Fibroblast of lung (primary cell): ENCODE measurements around the gene STAM. TPM values are rescaled to one million over a fixed set of nuclear protein-coding genes. Genes with fewer than 3 reads are reported as not detected.

Source experiments
- DNase-seq, 2 donors: peaks; one replicate each; pipeline versions ENCODE4 v3.0.0 to v3.0.0-alpha.2; 2010; ENCODE audit warnings: low read depth in 2 of 2
- H2AFZ ChIP-seq: 2 replicates; pipeline ENCODE4 v1.5.1; 2012; ENCODE audit warnings: low read length, control low read depth, inconsistent platforms
- H3K27ac ChIP-seq: 2 replicates; pipeline ENCODE4 v1.5.1; 2011; ENCODE audit warnings: low read length, control low read depth; ENCODE audit not compliant: insufficient read depth
- H3K27me3 ChIP-seq: 2 replicates; pipeline ENCODE4 v1.5.1; 2011; ENCODE audit warnings: mild to moderate bottlenecking, low read length; ENCODE audit not compliant: control insufficient read depth, insufficient read depth
- H3K36me3 ChIP-seq: 2 replicates; pipeline ENCODE4 v1.5.1; 2011; ENCODE audit warnings: low read length; ENCODE audit not compliant: control insufficient read depth, insufficient read depth
- H3K4me1 ChIP-seq: 2 replicates; pipeline ENCODE4 v1.5.1; 2011; ENCODE audit warnings: low read length; ENCODE audit not compliant: control insufficient read depth, insufficient read depth; ENCODE audit errors: extremely low read depth
- H3K4me2 ChIP-seq: 2 replicates; pipeline ENCODE4 v1.5.1; 2011; ENCODE audit warnings: low read length, control low read depth; ENCODE audit not compliant: insufficient read depth; ENCODE audit errors: extremely low read depth
- H3K4me3 ChIP-seq, 4 experiments: fragments of 200-600 bp in 1 of 4; sonication (generic) in 1 of 4; replicated peaks in 1 of 4; 2 replicates each; pipeline ENCODE4 v1.5.1; 2011 to 2016; ENCODE audit warnings: low read length in 4 of 4, low read depth in 3 of 4, mild to moderate bottlenecking in 3 of 4, control low read depth in 2 of 4, inconsistent platforms in 1 of 4, mixed read lengths in 1 of 4; ENCODE audit not compliant: insufficient read depth in 1 of 4; ENCODE audit errors: control extremely low read depth in 1 of 4
- H3K79me2 ChIP-seq: 2 replicates; pipeline ENCODE4 v1.5.1; 2012; ENCODE audit warnings: mild to moderate bottlenecking, low read length, inconsistent platforms; ENCODE audit not compliant: control insufficient read depth, insufficient read depth
- H3K9ac ChIP-seq: 2 replicates; pipeline ENCODE4 v1.5.1; 2011; ENCODE audit warnings: mild to moderate bottlenecking, low read length, control low read depth; ENCODE audit not compliant: insufficient read depth
- H3K9me3 ChIP-seq: 2 replicates; pipeline ENCODE4 v1.5.1; 2012; ENCODE audit warnings: low read depth, low read length; ENCODE audit not compliant: control insufficient read depth, insufficient read depth
- H4K20me1 ChIP-seq: 2 replicates; pipeline ENCODE4 v1.5.1; 2011; ENCODE audit warnings: low read length; ENCODE audit not compliant: control insufficient read depth, insufficient read depth; ENCODE audit errors: extremely low read depth
- EZH2 ChIP-seq: IDR thresholded peaks from 2 replicates; pipeline ENCODE4 v1.5.1; 2012; ENCODE audit warnings: low read length, control low read depth, mild to moderate bottlenecking; ENCODE audit errors: missing control alignments
- polyA plus RNA-seq, 2 donors: library from polyadenylated mRNA; depleted of rRNA in 1 of 2; stranded (reverse) in 1 of 2; unstranded in 1 of 2; fragments of >200 nt; gene quantifications; 2 replicates each; pipeline ENCODE4 v1.2.1, GENCODE V29; 2011 to 2012; ENCODE audit warnings: missing spikeins in 1 of 2
- total RNA-seq: library from RNA; depleted of rRNA; stranded (reverse); fragments of >200 nt; gene quantifications from 2 replicates; pipeline ENCODE4 v1.2.1, GENCODE V29; 2014
- TF ChIP-seq, protein P1 (sequence below), 2 donors: IDR thresholded peaks in 1 of 2; conservative IDR thresholded peaks in 1 of 2; 1 replicate in 1 of 2; 2 replicates in 1 of 2; pipeline ENCODE4 v1.5.1; 2011 to 2012; ENCODE audit warnings: low read length in 2 of 2, control low read depth in 1 of 2, inconsistent platforms in 1 of 2, low read depth in 1 of 2, mild to moderate bottlenecking in 1 of 2

The STAM gene
- total and polyA plus RNA-seq, 2 donors (not counting 1 experiment from before 2014, with no cell fraction given), result 27.9 to 48.7 TPM

DNA sequence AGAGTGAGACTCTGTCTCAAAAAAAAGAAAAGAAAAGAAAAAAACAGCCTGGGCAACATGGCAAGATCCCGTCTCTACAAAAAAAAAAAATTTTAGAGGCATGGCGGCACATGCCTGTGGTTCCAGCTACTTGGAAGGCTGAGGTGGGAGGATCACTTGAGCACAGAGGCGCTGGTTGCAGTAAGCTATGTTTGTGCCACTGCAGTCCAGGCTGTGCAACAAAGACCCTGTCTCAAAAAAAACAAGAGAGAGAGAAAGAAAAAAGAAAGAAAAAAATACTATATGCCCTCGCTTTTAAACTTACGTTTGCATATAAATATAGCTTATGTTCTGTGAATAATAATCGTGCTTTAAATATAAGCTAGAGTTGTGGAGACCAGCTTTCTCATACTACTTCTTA is 38.0 kb upstream of the STAM start:
- H2AFZ ChIP-seq, result no peak overlapping the region
- no peak overlapping the region for H3K4me2 ChIP-seq
- H3K9me3 ChIP-seq, result no peaks in the 10 kb centered on the region
- TF ChIP-seq, protein P1, sequence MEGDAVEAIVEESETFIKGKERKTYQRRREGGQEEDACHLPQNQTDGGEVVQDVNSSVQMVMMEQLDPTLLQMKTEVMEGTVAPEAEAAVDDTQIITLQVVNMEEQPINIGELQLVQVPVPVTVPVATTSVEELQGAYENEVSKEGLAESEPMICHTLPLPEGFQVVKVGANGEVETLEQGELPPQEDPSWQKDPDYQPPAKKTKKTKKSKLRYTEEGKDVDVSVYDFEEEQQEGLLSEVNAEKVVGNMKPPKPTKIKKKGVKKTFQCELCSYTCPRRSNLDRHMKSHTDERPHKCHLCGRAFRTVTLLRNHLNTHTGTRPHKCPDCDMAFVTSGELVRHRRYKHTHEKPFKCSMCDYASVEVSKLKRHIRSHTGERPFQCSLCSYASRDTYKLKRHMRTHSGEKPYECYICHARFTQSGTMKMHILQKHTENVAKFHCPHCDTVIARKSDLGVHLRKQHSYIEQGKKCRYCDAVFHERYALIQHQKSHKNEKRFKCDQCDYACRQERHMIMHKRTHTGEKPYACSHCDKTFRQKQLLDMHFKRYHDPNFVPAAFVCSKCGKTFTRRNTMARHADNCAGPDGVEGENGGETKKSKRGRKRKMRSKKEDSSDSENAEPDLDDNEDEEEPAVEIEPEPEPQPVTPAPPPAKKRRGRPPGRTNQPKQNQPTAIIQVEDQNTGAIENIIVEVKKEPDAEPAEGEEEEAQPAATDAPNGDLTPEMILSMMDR (conservative IDR thresholded peaks at IDR 0.05 in 1 of 2, IDR thresholded peaks at IDR 0.05 in 1 of 2; ENCODE audit: low read depth in 1 of 2, low read length in 2 of 2), result no peak
- no peaks in the 10 kb centered on the region for H3K4me1 ChIP-seq
- no peak overlapping the region for H3K27ac ChIP-seq
- H3K9ac ChIP-seq, result no peak overlapping the region
- no peaks in the 10 kb centered on the region for H3K27me3 ChIP-seq
- no peak overlapping the region for H3K4me3 ChIP-seq
- no peaks in the 10 kb centered on the region for H4K20me1 ChIP-seq
- no peaks in the 10 kb centered on the region for H3K79me2 ChIP-seq
- no peaks in the 10 kb centered on the region for H3K36me3 ChIP-seq
- no peak for DNase-seq

DNA sequence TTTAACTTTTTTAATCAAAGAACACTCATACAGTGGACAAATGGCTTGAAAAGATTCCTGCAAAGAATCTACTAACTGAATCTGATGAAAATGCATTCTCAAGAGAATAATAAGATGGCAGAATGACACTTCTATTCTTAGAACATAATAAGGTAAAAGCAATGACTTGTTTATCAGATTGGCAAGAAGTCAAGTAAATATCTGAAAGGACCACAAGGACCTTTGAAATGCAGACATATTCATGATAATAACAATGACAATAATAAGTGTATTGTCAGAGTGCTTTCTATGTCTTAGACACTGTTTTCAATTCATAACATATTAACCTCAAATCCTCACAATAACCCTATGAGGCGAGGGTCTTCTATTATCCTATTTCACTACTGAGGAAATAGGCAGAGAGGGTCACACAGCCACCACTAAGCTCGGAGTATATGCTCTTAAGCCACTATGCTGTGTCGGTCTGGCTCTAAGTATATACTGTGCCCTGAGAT is 37.4 kb upstream of the STAM start:
- TF ChIP-seq, protein P1 (conservative IDR thresholded peaks at IDR 0.05 in 1 of 2, IDR thresholded peaks at IDR 0.05 in 1 of 2; ENCODE audit: low read depth in 1 of 2, low read length in 2 of 2), result no peak
- no peak for TF ChIP-seq EZH2
- no peaks in the 10 kb centered on the region for H3K9me3 ChIP-seq
- H4K20me1 ChIP-seq, result no peaks in the 10 kb centered on the region

DNA sequence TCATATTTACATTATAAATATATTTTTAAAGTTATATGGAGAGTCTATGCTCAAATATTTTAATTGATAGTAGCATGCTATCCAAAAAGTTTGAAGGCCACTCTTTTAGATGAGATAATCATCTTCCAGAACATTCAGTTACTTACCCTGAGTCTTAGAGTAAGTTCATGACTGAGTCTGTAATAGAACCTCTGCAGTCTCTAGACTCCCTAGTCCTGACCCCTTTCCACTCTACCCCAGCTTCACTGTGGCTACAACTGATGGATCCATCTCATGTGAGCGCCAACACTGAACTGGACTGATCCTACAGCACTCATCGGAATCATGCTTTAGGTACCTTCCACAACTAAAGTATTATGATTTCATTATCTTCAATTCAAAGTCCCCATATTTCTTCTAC is 36.9 kb upstream of the STAM start:
- Histone ChIP-seq H3K4me2 (no peak overlapping the region), H3K27ac (no peak overlapping the region), H2AFZ (no peak overlapping the region), H3K9me3 (no peaks in the 10 kb centered on the region), H3K27me3 (no peaks in the 10 kb centered on the region), H3K4me3 (no peak overlapping the region), H3K4me1 (no peaks in the 10 kb centered on the region), H3K36me3 (no peaks in the 10 kb centered on the region), H4K20me1 (no peaks in the 10 kb centered on the region), H3K9ac (no peak overlapping the region), H3K79me2 (no peaks in the 10 kb centered on the region)
- TF ChIP-seq, protein P1 (conservative IDR thresholded peaks at IDR 0.05 in 1 of 2, IDR thresholded peaks at IDR 0.05 in 1 of 2; ENCODE audit: low read depth in 1 of 2, low read length in 2 of 2), result no peak
- TF ChIP-seq EZH2, result no peak
- no peak for DNase-seq

More for the DNA sequence above, 37.4 kb upstream of the STAM start:
- DNase-seq, result no peak
- H3K36me3 ChIP-seq, result no peaks in the 10 kb centered on the region
- H3K79me2 ChIP-seq, result no peaks in the 10 kb centered on the region
- H3K9ac ChIP-seq, result no peak overlapping the region
- H3K27me3 ChIP-seq, result no peaks in the 10 kb centered on the region
- H3K4me2 ChIP-seq, result no peak overlapping the region
- H3K27ac ChIP-seq, result no peak overlapping the region
- H3K4me1 ChIP-seq, result no peaks in the 10 kb centered on the region
- H3K4me3 ChIP-seq, result no peak overlapping the region
- H2AFZ ChIP-seq, result no peak overlapping the region
